CD4-positive, alpha-beta memory T cell (primary cell): ENCODE results near the gene TASOR. TPM values are rescaled to one million over a fixed set of nuclear protein-coding genes. Genes with fewer than 3 reads are reported as not detected.
"Not testable (repeated sequence)": the region's sequence is repeated elsewhere in the genome, so short reads cannot be mapped to it uniquely, and the experiment has no call there.

ENCODE experiments used
- CTCF ChIA-PET: fragments of 350-600 bp; sonication (Branson Sonifier 250); formaldehyde crosslinking; loops from one replicate; lab custom pipeline; 2021; ENCODE audit warnings: inconsistent platforms; ENCODE audit not compliant: partially characterized antibody; lab: Charles Lee
- POLR2A ChIA-PET: fragments of 350-600 bp; sonication (Branson Sonifier 250); formaldehyde crosslinking; loops from one replicate; lab custom pipeline; 2021; ENCODE audit not compliant: partially characterized antibody; lab: Charles Lee
- DNase-seq, 5 donors: peaks; one replicate each; pipeline versions ENCODE4 v3.0.0 to v3.0.0-alpha.2; 2020 to 2022; ENCODE audit warnings: mixed read lengths in 1 of 5
- H3K27ac ChIP-seq: one replicate; pipeline ENCODE4 v1.7.0; 2013; ENCODE audit warnings: low read depth, low read length
- H3K27me3 ChIP-seq: 2 replicates; pipeline ENCODE4 v1.7.0; 2013; ENCODE audit warnings: mild to moderate bottlenecking, low read length, moderate library complexity; ENCODE audit not compliant: insufficient read depth
- H3K36me3 ChIP-seq: 2 replicates; pipeline ENCODE4 v1.7.0; 2013; ENCODE audit warnings: mild to moderate bottlenecking, low read length, moderate library complexity; ENCODE audit not compliant: insufficient read depth
- H3K4me1 ChIP-seq: 2 replicates; pipeline ENCODE4 v1.7.0; 2013; ENCODE audit warnings: mild to moderate bottlenecking, low read length, moderate library complexity; ENCODE audit not compliant: insufficient read depth
- H3K4me3 ChIP-seq, 2 donors: one replicate each; pipeline ENCODE4 v1.7.0; 2013; ENCODE audit warnings: low read length in 2 of 2, mild to moderate bottlenecking in 1 of 2
- H3K9me3 ChIP-seq, 2 donors: one replicate each; pipeline ENCODE4 v1.7.0; 2013; ENCODE audit warnings: low read length in 2 of 2, control low read depth in 1 of 2; ENCODE audit not compliant: control insufficient read depth in 1 of 2
- H3K27ac Mint-ChIP-seq, 7 donors: one replicate each; pipeline ENCODE4 v1.8.0; 2020 to 2021; ENCODE audit warnings: mixed read lengths in 7 of 7, mild to moderate bottlenecking in 6 of 7, inconsistent platforms in 3 of 7, moderate library complexity in 3 of 7
- H3K27me3 Mint-ChIP-seq, 2 donors: one replicate each; pipeline ENCODE4 v1.8.0; 2020 to 2021; ENCODE audit warnings: mixed read lengths in 2 of 2
- H3K36me3 Mint-ChIP-seq, 2 donors: one replicate each; pipeline ENCODE4 v1.8.0; 2020 to 2021; ENCODE audit warnings: mixed read lengths in 2 of 2, inconsistent platforms in 1 of 2, mild to moderate bottlenecking in 1 of 2
- H3K4me1 Mint-ChIP-seq, 4 donors: one replicate each; pipeline ENCODE4 v1.8.0; 2020 to 2021; ENCODE audit warnings: mixed read lengths in 4 of 4, mild to moderate bottlenecking in 1 of 4
- H3K4me3 Mint-ChIP-seq, 8 donors: one replicate each; pipeline ENCODE4 v1.8.0; 2020 to 2021; ENCODE audit warnings: mixed read lengths in 8 of 8, mild to moderate bottlenecking in 7 of 8, moderate library complexity in 6 of 8, inconsistent platforms in 3 of 8
- H3K9me3 Mint-ChIP-seq, 8 donors: one replicate each; pipeline ENCODE4 v1.8.0; 2020 to 2021; ENCODE audit warnings: mixed read lengths in 8 of 8, mild to moderate bottlenecking in 5 of 8, inconsistent platforms in 3 of 8, moderate library complexity in 1 of 8
- intact Hi-C: fragments of 100-400 bp; cut with micrococcal nuclease; formaldehyde crosslinking; loops from one replicate; pipeline ENCODE4 v1.15.1; 2023
- polyA plus RNA-seq, 2 donors: library from polyadenylated mRNA; unstranded; fragments of 300-500 nt; fragmentation: Illumina TruSeq; gene quantifications; one replicate each; pipeline ENCODE4 v1.2.3, GENCODE V29; 2021
- total RNA-seq, 2 experiments: library from RNA; stranded (reverse); gene quantifications; one replicate each; pipeline ENCODE4 v1.2.3, GENCODE V29; 2021

The TASOR gene
- total and polyA plus RNA-seq, 4 experiments from 2014 or later = 22.7 to 112 (median 75.7) TPM

DNA sequence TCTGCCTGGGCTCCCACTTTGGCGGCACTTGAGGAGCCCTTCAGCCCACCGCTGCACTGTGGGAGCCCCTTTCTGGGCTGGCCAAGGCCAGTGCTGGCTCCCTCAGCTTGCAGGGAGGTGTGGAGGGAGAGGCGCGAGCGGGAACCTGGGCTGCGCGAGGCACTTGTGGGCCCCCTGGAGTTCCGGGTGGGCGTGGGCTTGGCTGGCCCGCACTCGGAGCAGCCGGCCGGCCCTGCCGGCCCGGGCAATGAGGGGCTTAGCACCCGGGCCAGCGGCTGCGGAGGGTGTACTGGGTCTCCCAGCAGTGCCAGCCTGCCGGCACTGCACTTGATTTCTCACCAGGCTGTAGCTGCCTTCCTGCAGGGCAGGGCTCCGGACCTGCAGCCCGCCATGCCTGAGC is 35.7 kb upstream of the TASOR start:
- H3K4me3 ChIP-seq, DNase-seq, H3K27me3 ChIP-seq, H3K36me3 ChIP-seq, H3K27me3 Mint-ChIP-seq, H3K4me1 ChIP-seq, H3K9me3 Mint-ChIP-seq, H3K27ac Mint-ChIP-seq, H3K9me3 ChIP-seq, intact Hi-C loops, POLR2A ChIA-PET, H3K27ac ChIP-seq, H3K4me3 Mint-ChIP-seq: not testable (repeated sequence)
- Mint-ChIP-seq H3K36me3 (peaks cover 13 to 14% of the 10 kb centered on the region in 2 donors), H3K4me1 (peaks cover 17 to 34% (median 21%) of the 10 kb centered on the region in 4 donors)
- CTCF ChIA-PET = interaction anchor here (1.5 kb wide), 1 partner anchor 17 kb away, joined by 3 read pairs; no protein-coding TSS in a partner anchor

GRCh38 chr3:56711344-56711743 is 28.3 kb upstream of the TASOR start:
- Histone ChIP-seq H3K27ac (no peak overlapping the region), H3K4me3 (no peak overlapping the region), H3K9me3 (no peaks in the 10 kb centered on the region), H3K4me1 (no peaks in the 10 kb centered on the region), H3K27me3 (no peaks in the 10 kb centered on the region), H3K36me3 (no peaks in the 10 kb centered on the region)
- H3K4me3 Mint-ChIP-seq = no peak overlapping the region
- H3K4me1 Mint-ChIP-seq = peaks cover 0 to 2% (median 0%) of the 10 kb centered on the region in 4 donors
- H3K27me3 Mint-ChIP-seq = no peaks in the 10 kb centered on the region
- peaks cover 0 to 6% (median 3%) of the 10 kb centered on the region in 8 donors for H3K9me3 Mint-ChIP-seq
- H3K36me3 Mint-ChIP-seq = no peaks in the 10 kb centered on the region
- no peak for DNase-seq
- ChIA-PET CTCF (interaction anchor here (1.0 to 4.7 kb wide), 2 partner anchors 89 to 277 kb away, joined by 3 to 66 read pairs; partner anchors contain the start of gene ARHGEF3), POLR2A (interaction anchor here (0.7 to 1.0 kb wide), 2 partner anchors 28 to 89 kb away, joined by 3 read pairs; partner anchors contain the start of gene TASOR)
- peak overlapping the region in 2 of 7 donors; percentile 13 to 31 for H3K27ac Mint-ChIP-seq
- intact Hi-C loops = no loop called here

GRCh38 chr3:56707412-56707811 is 24.3 kb upstream of the TASOR start:
- H3K9me3 ChIP-seq, intact Hi-C loops, H3K27me3 Mint-ChIP-seq, H3K4me3 ChIP-seq, H3K27me3 ChIP-seq, H3K4me3 Mint-ChIP-seq, H3K9me3 Mint-ChIP-seq, H3K36me3 Mint-ChIP-seq, H3K36me3 ChIP-seq, H3K27ac Mint-ChIP-seq, H3K27ac ChIP-seq, DNase-seq: not testable (repeated sequence)
- CTCF ChIA-PET = interaction anchor here (0.7 to 10.6 kb wide), 15 partner anchors 10 to 1108 kb away, joined by 3 to 321 read pairs (median 4); partner anchors contain the start of gene ARHGEF3
- peaks cover 16% of the 10 kb centered on the region for H3K4me1 ChIP-seq
- peaks cover 11 to 19% (median 14%) of the 10 kb centered on the region in 4 donors for H3K4me1 Mint-ChIP-seq
- POLR2A ChIA-PET = interaction anchor here (0.9 to 1.2 kb wide), 3 partner anchors 91 to 208 kb away, joined by 3 to 9 read pairs (median 6); no protein-coding TSS in a partner anchor

- intact Hi-C loops = no loop called here
- peaks cover 11 to 21% (median 14%) of the 10 kb centered on the region in 4 donors for H3K4me1 Mint-ChIP-seq
- Histone ChIP-seq H3K36me3 (no peaks in the 10 kb centered on the region), H3K9me3 (no peaks in the 10 kb centered on the region), H3K4me3 (no peak overlapping the region), H3K27me3 (no peaks in the 10 kb centered on the region), H3K27ac (no peak overlapping the region), H3K4me1 (peaks cover 16% of the 10 kb centered on the region)
- no peak overlapping the region for H3K4me3 Mint-ChIP-seq
- H3K27me3 Mint-ChIP-seq = no peaks in the 10 kb centered on the region
- H3K36me3 Mint-ChIP-seq = no peaks in the 10 kb centered on the region
- H3K27ac Mint-ChIP-seq = no peak overlapping the region
- ChIA-PET POLR2A (no interaction called here), CTCF (interaction anchor here (7.2 to 10.6 kb wide), 2 partner anchors 94 to 283 kb away, joined by 213 to 321 read pairs; partner anchors contain the start of gene ARHGEF3)
- H3K9me3 Mint-ChIP-seq = peaks cover 0 to 2% (median 0%) of the 10 kb centered on the region in 8 donors
- DNase-seq = no peak
Observed at GRCh38 chr3:56706629-56707028, 23.6 kb upstream of the TASOR start.

- Mint-ChIP-seq H3K4me1 (peaks cover 11 to 21% (median 13%) of the 10 kb centered on the region in 4 donors), H3K27me3 (no peaks in the 10 kb centered on the region), H3K27ac (peak overlapping the region in 4 of 7 donors; percentile 13 to 57 (median 32)), H3K36me3 (no peaks in the 10 kb centered on the region), H3K9me3 (no peaks in the 10 kb centered on the region), H3K4me3 (peak overlapping the region in 5 of 8 donors; percentile 0 to 33 (median 4))
- Histone ChIP-seq H3K4me3 (no peak overlapping the region), H3K36me3 (no peaks in the 10 kb centered on the region), H3K27ac (no peak overlapping the region), H3K9me3 (no peaks in the 10 kb centered on the region), H3K27me3 (no peaks in the 10 kb centered on the region), H3K4me1 (peaks cover 16% of the 10 kb centered on the region)
- CTCF ChIA-PET = interaction anchor here (0.7 to 10.6 kb wide), 22 partner anchors 8 to 291 kb away, joined by 3 to 321 read pairs (median 4); partner anchors contain the start of gene ARHGEF3
- intact Hi-C loops = loop anchor here (5.0 kb wide), 1 partner anchor 398 kb away; no protein-coding TSS in a partner anchor
- no peak for DNase-seq
- POLR2A ChIA-PET = interaction anchor here (0.9 to 5.1 kb wide), 12 partner anchors 12 to 284 kb away, joined by 3 to 84 read pairs (median 4); partner anchors contain the start of genes ARHGEF3 and TASOR
Observed at GRCh38 chr3:56704706-56705105, 21.6 kb upstream of the TASOR start.

GRCh38 chr3:56702490-56703315 is 19.6 kb upstream of the TASOR start:
- H3K27me3 ChIP-seq = no peaks in the 10 kb centered on the region
- no peak overlapping the region for H3K4me3 ChIP-seq
- ChIA-PET CTCF (interaction anchor here (0.6 to 10.6 kb wide), 30 partner anchors 8 to 293 kb away, joined by 3 to 321 read pairs (median 5); partner anchors contain the start of genes ARHGEF3 and TASOR), POLR2A (interaction anchor here (0.6 to 5.1 kb wide), 13 partner anchors 10 to 288 kb away, joined by 3 to 84 read pairs (median 4); partner anchors contain the start of genes ARHGEF3 and TASOR)
- intact Hi-C loops = loop anchor here (1.0 to 5.0 kb wide), 4 partner anchors 97 to 400 kb away; no protein-coding TSS in a partner anchor
- peaks cover 16% of the 10 kb centered on the region for H3K4me1 ChIP-seq
- Mint-ChIP-seq H3K9me3 (no peaks in the 10 kb centered on the region), H3K4me1 (peaks cover 11 to 21% (median 13%) of the 10 kb centered on the region in 4 donors), H3K4me3 (no peak overlapping the region), H3K27me3 (no peaks in the 10 kb centered on the region), H3K36me3 (no peaks in the 10 kb centered on the region), H3K27ac (peak overlapping the region in 3 of 7 donors; percentile 15 to 42 (median 32))
- H3K9me3 ChIP-seq = no peaks in the 10 kb centered on the region
- no peaks in the 10 kb centered on the region for H3K36me3 ChIP-seq
- peak; percentile 57 to 70 (median 66) for DNase-seq
- no peak overlapping the region for H3K27ac ChIP-seq
